Activated T-helper 1 cell treated with Interleukin-2 at 50 U/mL for 16 hours (primary cell): ENCODE results near the gene KDM5B.
"Not testable (repeated sequence)": the region's sequence is repeated elsewhere in the genome, so short reads cannot be mapped to it uniquely, and the experiment has no call there.

Experiments used
- DNase-seq: peaks from one replicate; pipeline ENCODE4 v3.0.0-alpha.2; 2020; ENCODE audit warnings: low read depth

The KDM5B gene

DNA sequence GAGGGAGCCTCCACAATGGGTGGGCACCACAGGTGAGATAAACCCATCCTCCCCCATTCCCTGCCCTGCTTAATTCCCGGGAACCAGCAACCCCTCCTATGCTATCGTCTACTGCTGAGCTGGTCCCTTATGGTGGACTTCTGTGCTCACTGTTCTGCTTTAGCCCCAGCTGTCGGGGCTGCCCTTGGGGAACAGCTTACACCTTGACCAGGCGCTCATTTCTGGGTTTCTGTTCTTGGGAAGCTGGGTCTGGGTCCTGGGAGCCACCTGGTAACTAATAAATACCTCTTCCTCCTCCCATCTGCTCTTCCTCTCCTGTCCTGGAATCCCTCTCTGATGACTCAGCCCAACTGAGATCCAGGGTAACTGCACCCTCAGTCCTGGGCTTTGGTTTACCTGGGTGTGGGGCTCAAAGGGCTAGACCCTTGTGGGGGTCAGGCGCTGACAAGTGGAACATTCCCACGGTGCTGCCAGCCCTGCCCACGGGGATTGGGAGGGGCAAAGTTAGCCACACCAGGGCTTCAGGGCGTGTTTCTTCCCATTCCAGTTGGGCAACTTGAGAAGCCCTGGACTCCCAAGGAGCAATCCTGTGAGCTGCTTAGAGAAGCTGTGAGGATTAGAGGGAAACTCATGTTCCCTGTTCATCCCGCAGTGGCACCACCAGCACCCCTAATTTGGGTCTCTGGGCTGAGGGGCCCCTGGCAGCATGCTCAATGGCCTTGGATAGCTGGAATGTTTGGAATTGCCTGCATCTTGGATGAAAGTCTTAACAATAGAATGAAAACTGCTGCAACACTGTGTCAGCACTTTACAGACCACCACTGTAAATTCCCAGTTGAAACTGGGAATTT lies 4.2 kb upstream of the KDM5B start:
- no peak for DNase-seq

GRCh38 chr1:202811296-202812175 lies 3.3 kb upstream of the KDM5B start:
- no peak for DNase-seq

DNA sequence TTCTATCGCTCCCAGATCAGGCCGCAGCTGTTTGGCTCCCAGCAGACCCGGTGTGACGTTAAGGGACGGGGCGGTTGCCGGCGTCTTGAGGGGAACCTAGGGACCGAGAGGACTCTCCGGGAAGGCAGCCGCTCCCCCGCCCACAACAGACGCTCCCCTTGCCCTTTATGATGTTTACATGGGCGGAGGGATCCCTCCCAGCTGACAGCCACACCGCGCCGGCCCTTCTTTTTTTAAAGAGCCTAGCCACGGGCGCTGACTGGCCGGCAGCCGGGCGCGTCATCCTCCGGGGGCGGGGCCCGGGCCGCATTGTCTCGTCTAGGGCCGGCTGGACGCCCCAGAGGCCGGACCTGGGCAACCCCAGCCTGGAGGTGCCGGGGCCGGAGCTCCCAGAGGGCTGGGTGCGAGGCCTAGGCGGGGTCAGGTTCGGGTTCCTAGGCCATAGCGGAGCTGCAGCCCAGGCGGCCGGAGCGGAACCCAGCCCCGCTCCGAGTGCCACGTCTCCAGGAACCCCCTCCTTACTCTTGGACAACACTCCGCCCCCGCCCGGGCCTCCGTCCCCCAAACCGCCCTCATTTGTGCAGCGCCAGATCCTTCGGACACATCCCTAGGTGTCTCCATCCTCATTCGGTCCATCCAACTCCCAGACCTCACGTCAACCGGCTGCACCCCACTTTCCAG lies 2.5 kb upstream of the KDM5B start, which contains the start of gene PCAT6:
Gene PCAT6, plus strand, starts transcription at position 340 of the 681 bp plus-strand sequence.
- peak; percentile 73 for DNase-seq

DNA sequence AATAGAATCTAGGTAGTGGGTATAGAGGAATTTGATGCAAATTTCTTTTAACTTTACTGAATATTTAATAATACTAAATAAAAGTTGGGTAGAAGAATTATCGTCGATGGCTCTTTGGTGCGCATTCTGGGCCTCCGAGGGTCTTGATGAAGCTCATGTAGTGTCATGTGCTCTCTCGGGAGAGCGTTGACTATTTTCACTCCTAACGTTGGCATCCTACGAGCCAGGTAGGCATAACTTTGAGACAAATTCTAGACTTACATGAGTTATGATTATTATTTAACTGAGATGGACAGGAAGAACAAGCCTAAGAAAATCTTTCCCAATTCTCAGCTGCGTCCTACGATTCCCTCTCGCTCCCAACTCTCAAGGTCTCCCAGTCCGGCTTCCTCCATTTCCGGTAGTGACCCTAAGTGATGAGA lies 2.0 kb upstream of the KDM5B start:
- DNase-seq, result no peak

DNA sequence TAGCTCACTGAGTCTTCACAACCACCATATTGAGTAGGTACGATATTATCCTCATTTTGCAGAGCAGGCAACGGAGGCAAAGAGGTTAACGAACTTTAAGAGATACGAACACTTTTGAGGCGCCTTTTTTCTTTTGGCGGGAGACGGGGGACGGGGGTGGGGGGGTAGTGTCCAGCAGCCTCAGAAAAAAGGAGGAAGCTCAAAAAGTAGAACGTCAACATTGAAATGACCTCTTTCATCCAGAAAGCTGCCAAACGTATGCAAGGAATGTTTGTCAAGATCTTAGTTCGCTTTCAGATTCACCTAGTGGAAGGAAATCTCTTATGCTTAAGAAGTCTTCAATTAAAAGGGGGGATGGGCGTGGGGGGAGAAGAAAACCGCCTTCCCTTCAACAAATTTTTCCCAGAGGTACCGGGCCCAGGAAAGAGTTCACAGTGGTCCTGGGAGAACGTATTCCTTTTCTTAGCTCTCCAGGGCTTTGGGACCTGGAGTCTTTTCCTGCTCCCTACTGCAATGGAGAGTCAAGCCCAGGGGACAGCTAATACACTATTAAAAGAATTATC lies 1.5 kb upstream of the KDM5B start:
- DNase-seq, result no peak

DNA sequence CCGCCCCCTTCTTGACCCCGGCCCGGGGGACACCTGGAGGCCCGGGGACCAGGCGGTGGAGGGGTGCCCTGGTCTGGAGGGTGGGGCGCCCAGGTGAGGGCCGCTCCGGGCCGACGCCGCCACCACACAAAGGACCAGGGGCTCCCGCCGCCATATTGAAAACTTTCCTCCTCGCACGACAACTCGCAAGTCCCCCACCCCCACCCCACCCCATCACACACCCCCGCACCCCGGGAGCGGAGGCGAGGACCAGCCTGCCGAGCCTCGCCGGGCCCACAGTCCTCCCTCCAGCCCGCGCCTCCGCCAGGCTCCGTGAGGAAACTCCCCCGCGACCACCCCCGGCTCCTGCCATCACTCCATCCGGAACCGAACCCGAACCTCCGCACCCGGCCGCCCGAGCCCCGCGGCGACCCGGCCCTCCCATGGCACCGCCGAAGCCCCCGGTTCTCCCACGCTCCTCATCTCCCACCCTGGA lies 733 bp downstream of the KDM5B start:
- peak; percentile 2 for DNase-seq

- no peak for DNase-seq
Measured at GRCh38 chr1:202806845-202807450, 1.3 kb downstream of the KDM5B start.

GRCh38 chr1:202805886-202806844 lies 2.1 kb downstream of the KDM5B start:
- DNase-seq, result no peak

GRCh38 chr1:202804126-202804525 lies 4.1 kb downstream of the KDM5B start:
- DNase-seq, result no peak

DNA sequence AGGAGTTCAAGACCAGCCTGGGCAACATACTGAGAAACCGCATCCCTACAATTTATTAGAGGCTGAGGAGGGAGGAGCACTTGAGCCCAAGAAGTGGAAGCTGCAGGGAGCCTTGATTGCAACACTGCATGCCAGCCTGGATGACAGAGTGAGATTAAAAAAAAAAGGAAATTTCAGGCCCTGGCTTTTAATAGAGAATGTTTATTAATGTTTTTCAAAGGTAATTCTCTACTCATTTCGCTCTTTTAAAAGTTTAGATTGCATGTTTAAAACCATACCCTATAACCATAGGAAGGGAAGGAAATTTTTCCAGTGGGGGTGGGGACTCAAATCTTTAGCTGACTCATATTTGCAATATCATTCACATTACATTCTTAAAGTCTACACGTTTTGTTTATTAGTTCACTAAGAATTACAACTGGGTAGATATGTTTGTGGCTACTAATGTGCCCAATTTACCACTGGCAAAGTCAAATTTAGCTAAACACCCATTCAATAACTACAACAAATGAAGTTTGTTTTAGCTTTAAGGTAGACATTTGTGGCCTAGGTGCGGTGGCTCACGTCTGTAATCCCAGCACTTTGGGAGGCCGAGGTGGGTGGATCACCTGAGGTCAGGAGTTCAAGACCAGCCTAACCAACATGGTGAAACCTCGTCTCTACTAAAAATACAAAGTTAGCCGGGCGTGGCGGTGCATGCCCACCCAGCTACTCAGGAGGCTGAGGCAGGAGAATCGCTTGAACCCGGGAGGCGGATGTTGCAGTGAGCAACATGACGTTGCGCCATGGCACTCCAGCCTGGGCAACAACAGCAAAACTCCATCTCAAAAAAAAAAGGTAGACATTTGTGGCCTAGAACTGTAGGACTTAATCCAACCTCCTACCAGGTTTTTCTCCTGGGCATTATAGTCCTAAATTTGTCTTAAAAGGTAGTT lies 5.0 kb downstream of the KDM5B start:
- DNase-seq, result no peak

GRCh38 chr1:202802034-202802433 lies 6.2 kb downstream of the KDM5B start:
- DNase-seq, result no peak

DNA sequence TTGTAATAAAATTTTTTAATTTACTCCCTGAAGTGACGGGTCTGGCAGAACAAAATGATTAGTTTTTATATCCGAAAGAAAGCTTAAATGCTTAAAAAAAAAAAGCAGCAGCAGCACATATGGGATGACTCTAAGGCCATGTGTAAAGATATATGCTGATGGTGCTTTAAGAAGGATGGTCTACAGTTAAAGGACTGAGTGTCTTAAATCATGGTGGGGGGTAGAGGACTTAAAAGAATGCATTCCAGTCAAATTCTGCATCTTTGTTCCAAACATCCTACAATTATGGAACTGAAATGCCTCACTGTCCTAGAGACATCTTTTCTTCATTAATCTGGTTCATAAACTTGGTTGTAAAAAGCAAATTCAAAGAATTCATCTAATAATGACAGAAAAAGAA lies 7.0 kb downstream of the KDM5B start:
- DNase-seq, result no peak

GRCh38 chr1:202800742-202801141 lies 7.5 kb downstream of the KDM5B start:
- no peak for DNase-seq

DNA sequence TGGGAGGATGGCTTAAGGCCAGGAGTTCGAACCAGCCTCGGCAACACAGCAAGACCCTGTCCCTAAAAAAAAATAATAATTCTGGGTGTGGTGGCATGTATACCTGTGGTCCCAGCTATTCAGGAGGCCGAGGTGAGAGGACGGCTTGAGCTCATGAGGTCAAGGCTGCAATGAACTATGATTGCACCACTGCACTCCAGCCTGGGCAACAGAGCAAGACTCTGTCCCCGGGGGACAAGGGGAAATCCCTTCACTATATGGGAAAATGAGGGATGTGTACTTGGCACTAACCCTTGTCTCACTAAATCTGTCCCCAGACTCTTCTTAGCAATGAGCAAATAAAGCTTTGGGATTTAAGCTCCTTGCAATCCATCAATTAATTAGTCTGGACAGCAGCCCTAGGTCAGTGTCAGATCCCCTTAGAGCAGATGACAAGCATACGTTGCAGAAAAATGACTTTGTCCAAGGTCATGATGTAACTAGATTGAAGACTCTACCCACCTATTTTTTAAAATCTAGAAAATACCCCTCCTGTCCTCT lies 9.4 kb downstream of the KDM5B start:
- no peak for DNase-seq

- no peak for DNase-seq
Measured at GRCh38 chr1:202798260-202798659, 10.0 kb downstream of the KDM5B start.

DNA sequence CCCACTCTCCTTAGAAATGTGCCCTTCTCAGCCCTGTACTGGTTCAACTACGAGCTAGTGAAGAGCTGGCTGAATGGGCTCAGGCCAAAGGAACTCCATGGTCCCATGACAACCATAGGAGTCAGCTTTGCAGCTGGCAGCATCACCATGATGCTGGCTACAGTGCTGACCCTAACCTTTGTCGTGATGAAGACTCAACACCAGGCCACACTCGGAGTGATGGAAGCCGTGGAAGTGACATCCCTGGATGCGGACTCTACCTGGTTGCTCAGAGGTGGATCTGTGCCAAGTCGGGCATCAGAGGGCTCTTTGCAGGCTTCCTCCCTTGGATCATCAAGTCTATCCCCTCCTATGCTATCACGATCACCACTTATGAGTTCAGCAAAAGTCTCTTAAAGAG lies 11.6 kb downstream of the KDM5B start:
- no peak for DNase-seq

DNA sequence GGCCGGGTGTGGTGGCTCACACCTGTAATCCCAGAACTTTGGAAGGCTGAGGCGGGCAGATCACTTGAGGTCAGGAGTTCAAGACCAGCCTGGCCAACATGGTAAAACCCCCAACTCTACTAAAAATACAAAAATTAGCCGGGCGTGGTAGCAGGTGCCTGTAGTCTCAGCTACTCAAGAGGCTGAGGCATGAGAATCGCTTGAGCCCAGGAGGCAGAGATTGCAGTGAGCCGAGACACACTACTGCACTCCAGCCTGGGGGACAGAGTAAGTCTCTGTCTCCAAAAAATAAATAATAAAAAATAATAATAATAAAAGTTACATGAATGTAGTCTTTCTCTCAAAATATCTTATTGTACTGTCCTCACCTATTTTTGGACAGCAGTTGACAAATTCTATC lies 13.3 kb downstream of the KDM5B start:
- not testable (repeated sequence) for DNase-seq

GRCh38 chr1:202794051-202794740 lies 14.0 kb downstream of the KDM5B start:
- no peak for DNase-seq
